Measurements from ENCODE around the gene SGMS2.

Gene SGMS2

GRCh38 chr4:107950746-107951540, 126.2 kb downstream of the SGMS2 start:
- Histone ChIP-seq H3K36me3 (ENCODE audit: control insufficient read depth in 2 of 2, insufficient read depth in 1 of 2, low read length in 2 of 2) (peaks cover 0 to 46% of the 10 kb centered on the region in 2 experiments; a peak in 1 of 3 replicates), H3K4me1 (ENCODE audit: control insufficient read depth, insufficient read depth, low read length) (no peaks in the 10 kb centered on the region), H3K27ac (ENCODE audit: extremely low read depth, low read depth, low read length) (no peak overlapping the region), H3K9me3 (ENCODE audit: control insufficient read depth, insufficient read depth, low read depth, low read length) (no peaks in the 10 kb centered on the region), H3K4me3 (ENCODE audit: low read depth, low read length) (no peak overlapping the region)
- TF ChIP-seq ZNF626 (tag by site-specific recombination; IDR thresholded peaks at IDR 0.05) (no peak), ZNF704 (tag by site-specific recombination; IDR thresholded peaks at IDR 0.05) (no peak), ZNF302 (tag by site-specific recombination; IDR thresholded peaks at IDR 0.05; ENCODE audit: low read depth) (no peak), ATF2 (tag by site-specific recombination; IDR thresholded peaks at IDR 0.05; ENCODE audit: low read depth) (no peak), HOXD13 (CRISPR knock-in tag; IDR thresholded peaks at IDR 0.05; ENCODE audit: borderline replicate concordance) (no peak), ZNF76 (tag by site-specific recombination; IDR thresholded peaks at IDR 0.05; ENCODE audit: borderline replicate concordance, low read depth) (no peak), ZNF785 (tag by site-specific recombination; IDR thresholded peaks at IDR 0.05) (no peak), OSR2 (tag by site-specific recombination; IDR thresholded peaks at IDR 0.05) (no peak), SALL2 (tag by site-specific recombination; IDR thresholded peaks at IDR 0.05; ENCODE audit: borderline replicate concordance) (no peak), ZNF140 (tag by site-specific recombination; IDR thresholded peaks at IDR 0.05) (no peak), MZF1 (tag by site-specific recombination; IDR thresholded peaks at IDR 0.05; ENCODE audit: borderline replicate concordance) (no peak), ZNF23 (tag by site-specific recombination; IDR thresholded peaks at IDR 0.05; ENCODE audit: borderline replicate concordance) (no peak), ZFP69B (tag by site-specific recombination; IDR thresholded peaks at IDR 0.05) (no peak), ZSCAN5A (tag by site-specific recombination; IDR thresholded peaks at IDR 0.05) (no peak), ZNF514 (tag by site-specific recombination; IDR thresholded peaks at IDR 0.05) (no peak), ZNF174 (tag by site-specific recombination; IDR thresholded peaks at IDR 0.05) (no peak), ZNF132 (tag by site-specific recombination; IDR thresholded peaks at IDR 0.05; ENCODE audit: borderline replicate concordance) (no peak), ZNF830 (tag by site-specific recombination; IDR thresholded peaks at IDR 0.05; ENCODE audit: low read depth) (no peak), ZFHX2 (tag by site-specific recombination; conservative IDR thresholded peaks at IDR 0.05) (no peak), KLF17 (tag by site-specific recombination; IDR thresholded peaks at IDR 0.05) (no peak)
- POLR2A ChIA-PET: no interaction called here
- CTCF ChIA-PET: no interaction called here

GRCh38 chr4:107951551-107951950, 126.8 kb downstream of the SGMS2 start:
- peaks cover 0 to 46% of the 10 kb centered on the region in 2 experiments; a peak in 1 of 3 replicates for H3K36me3 ChIP-seq (ENCODE audit: control insufficient read depth in 2 of 2, insufficient read depth in 1 of 2, low read length in 2 of 2)
- no peak overlapping the region for H3K27ac ChIP-seq (ENCODE audit: extremely low read depth, low read depth, low read length)
- ChIA-PET CTCF (no interaction called here), POLR2A (no interaction called here)
- no peaks in the 10 kb centered on the region for H3K4me1 ChIP-seq (ENCODE audit: control insufficient read depth, insufficient read depth, low read length)
- H3K4me3 ChIP-seq (ENCODE audit: low read depth, low read length): no peak overlapping the region
- no peaks in the 10 kb centered on the region for H3K9me3 ChIP-seq (ENCODE audit: control insufficient read depth, insufficient read depth, low read depth, low read length)
- TF ChIP-seq ZFP41 (tag by site-specific recombination; IDR thresholded peaks at IDR 0.05; ENCODE audit: borderline replicate concordance) (no peak), ZBTB6 (tag by site-specific recombination; IDR thresholded peaks at IDR 0.05) (no peak), ZFHX2 (tag by site-specific recombination; conservative IDR thresholded peaks at IDR 0.05) (no peak), KLF10 (tag by site-specific recombination; IDR thresholded peaks at IDR 0.05) (no peak), ZNF184 (tag by site-specific recombination; IDR thresholded peaks at IDR 0.05) (no peak), YY2 (tag by site-specific recombination; IDR thresholded peaks at IDR 0.05) (no peak), ZNF214 (tag by site-specific recombination; IDR thresholded peaks at IDR 0.05; ENCODE audit: borderline replicate concordance) (no peak), ZNF704 (tag by site-specific recombination; IDR thresholded peaks at IDR 0.05) (no peak), ZNF626 (tag by site-specific recombination; IDR thresholded peaks at IDR 0.05) (no peak), SCRT2 (tag by site-specific recombination; IDR thresholded peaks at IDR 0.05) (no peak), ZBTB7A (tag by site-specific recombination; IDR thresholded peaks at IDR 0.05; ENCODE audit: low read depth) (no peak)

Data from HEK293 (cell line).